Vagina (tissue), 2 donors: ENCODE measurements around the gene NEUROD2. TPM values are rescaled to one million over a fixed set of nuclear protein-coding genes. Genes with fewer than 3 reads are reported as not detected.

Experiments used
- DNase-seq, 2 donors: peaks; one replicate each; pipeline ENCODE4 v3.0.0-alpha.2; 2017; ENCODE audit errors: extremely low spot score in 2 of 2
- H3K27ac ChIP-seq: fragments of 200-600 bp; sonication (generic); one replicate; pipeline ENCODE4 v1.5.1; 2019
- H3K27me3 ChIP-seq: fragments of 200-600 bp; sonication (generic); one replicate; pipeline ENCODE4 v1.5.1; 2019
- H3K36me3 ChIP-seq, 2 donors: fragments of 200-600 bp; sonication (generic); one replicate each; pipeline ENCODE4 v1.5.1; 2017 to 2019
- H3K4me1 ChIP-seq: fragments of 200-600 bp; sonication (generic); one replicate; pipeline ENCODE4 v1.5.1; 2019
- H3K4me3 ChIP-seq, 2 donors: fragments of 200-600 bp; sonication (generic); 1 replicate in 1 of 2; 2 replicates in 1 of 2; pipeline ENCODE4 v1.5.1; 2016 to 2019
- H3K9me3 ChIP-seq: fragments of 200-600 bp; sonication (generic); one replicate; pipeline ENCODE4 v1.5.1; 2019
- CTCF ChIP-seq, 3 experiments: fragments of 450-650 bp in 2 of 3; fragments of 200-600 bp in 1 of 3; sonication (generic) in 1 of 3; IDR thresholded peaks; one replicate each; pipeline ENCODE4 v1.5.1; 2017 to 2019; ENCODE audit warnings: antibody characterized with exemption in 3 of 3, mild to moderate bottlenecking in 2 of 3, moderate library complexity in 2 of 3
- POLR2A ChIP-seq, 2 donors: fragments of 450-650 bp; IDR thresholded peaks; one replicate each; pipeline ENCODE4 v1.6.1; 2017; ENCODE audit warnings: antibody characterized with exemption in 2 of 2, mild to moderate bottlenecking in 2 of 2, moderate library complexity in 2 of 2
- POLR2AphosphoS5 ChIP-seq, 2 donors: sonication (generic); formaldehyde crosslinking; IDR thresholded peaks; one replicate each; pipeline ENCODE4 v1.9.0; 2017; ENCODE audit warnings: antibody characterized with exemption in 2 of 2, mild to moderate bottlenecking in 2 of 2, low read depth in 1 of 2; ENCODE audit not compliant: insufficient read depth in 1 of 2
- intact Hi-C: fragments of 100-400 bp; cut with DNase I; formaldehyde crosslinking; loops from one replicate; pipeline ENCODE4 v1.15.1; 2023
- total RNA-seq: library from RNA; depleted of rRNA; stranded (reverse); fragments of >200 nt; gene quantifications from one replicate; pipeline ENCODE4 v1.2.3, GENCODE V29; 2016

The NEUROD2 gene
- total RNA-seq, 1 donor from 2014 or later = not detected

GRCh38 chr17:39631403-39631802, 23.7 kb upstream of the NEUROD2 start:
- Histone ChIP-seq H3K9me3 (no peaks in the 10 kb centered on the region), H3K4me3 (no peak overlapping the region), H3K4me1 (peaks cover 26% of the 10 kb centered on the region), H3K27ac (no peak overlapping the region), H3K36me3 (no peaks in the 10 kb centered on the region), H3K27me3 (peaks cover 7% of the 10 kb centered on the region)
- intact Hi-C loops = loop anchor here (5.0 kb wide), 1 partner anchor 36 kb away; the partner anchor contains the start of genes PNMT and TCAP
- TF ChIP-seq CTCF (IDR thresholded peaks at IDR 0.05) (no peak), POLR2AphosphoS5 (IDR thresholded peaks at IDR 0.05; ENCODE audit: insufficient read depth in 1 of 2, low read depth in 1 of 2) (no peak), POLR2A (IDR thresholded peaks at IDR 0.05) (no peak)
- no peak for DNase-seq

GRCh38 chr17:39629898-39630297, 22.2 kb upstream of the NEUROD2 start:
- Histone ChIP-seq H3K27ac (no peak overlapping the region), H3K36me3 (no peaks in the 10 kb centered on the region), H3K4me1 (peaks cover 25% of the 10 kb centered on the region), H3K27me3 (peaks cover 7% of the 10 kb centered on the region), H3K4me3 (no peak overlapping the region), H3K9me3 (no peaks in the 10 kb centered on the region)
- intact Hi-C loops = loop anchor here (5.0 kb wide), 1 partner anchor 37 kb away; the partner anchor contains the start of genes PNMT and TCAP
- DNase-seq = no peak
- TF ChIP-seq POLR2A (IDR thresholded peaks at IDR 0.05) = no peak
- no peak for TF ChIP-seq CTCF (IDR thresholded peaks at IDR 0.05)
- no peak for TF ChIP-seq POLR2AphosphoS5 (IDR thresholded peaks at IDR 0.05; ENCODE audit: insufficient read depth in 1 of 2, low read depth in 1 of 2)

GRCh38 chr17:39629494-39629880, 21.8 kb upstream of the NEUROD2 start:
- intact Hi-C loops = no loop called here
- H3K4me3 ChIP-seq = no peak overlapping the region
- no peaks in the 10 kb centered on the region for H3K36me3 ChIP-seq
- H3K9me3 ChIP-seq = no peaks in the 10 kb centered on the region
- peaks cover 22% of the 10 kb centered on the region for H3K4me1 ChIP-seq
- peaks cover 7% of the 10 kb centered on the region for H3K27me3 ChIP-seq
- H3K27ac ChIP-seq = no peak overlapping the region
- TF ChIP-seq CTCF (IDR thresholded peaks at IDR 0.05) (no peak), POLR2AphosphoS5 (IDR thresholded peaks at IDR 0.05; ENCODE audit: insufficient read depth in 1 of 2, low read depth in 1 of 2) (no peak), POLR2A (IDR thresholded peaks at IDR 0.05) (no peak)
- no peak for DNase-seq

- TF ChIP-seq POLR2AphosphoS5 (IDR thresholded peaks at IDR 0.05; ENCODE audit: insufficient read depth in 1 of 2, low read depth in 1 of 2) (no peak), POLR2A (IDR thresholded peaks at IDR 0.05) (no peak), CTCF (IDR thresholded peaks at IDR 0.05) (no peak)
- DNase-seq = no peak
- Histone ChIP-seq H3K27ac (no peak overlapping the region), H3K36me3 (no peaks in the 10 kb centered on the region), H3K27me3 (peaks cover 7% of the 10 kb centered on the region), H3K4me3 (no peak overlapping the region), H3K4me1 (peaks cover 19% of the 10 kb centered on the region), H3K9me3 (no peaks in the 10 kb centered on the region)
- intact Hi-C loops = no loop called here
Observed at GRCh38 chr17:39628655-39629493, 21.2 kb upstream of the NEUROD2 start.
